Lower leg skin (tissue), 3 donors: Measurements from ENCODE around the gene GRID2IP.

Experiments
- POLR2A ChIP-seq, 2 donors: fragments of 450-650 bp; IDR thresholded peaks; one replicate each; pipeline ENCODE4 v1.6.1; 2016 to 2017; ENCODE audit warnings: antibody characterized with exemption in 2 of 2, mild to moderate bottlenecking in 1 of 2, moderate library complexity in 1 of 2
- TF ChIP-seq, protein P1 (sequence below), 3 donors: fragments of 450-650 bp; IDR thresholded peaks; one replicate each; pipeline ENCODE4 v1.5.1; 2016; ENCODE audit warnings: antibody characterized with exemption in 3 of 3, mild to moderate bottlenecking in 3 of 3, moderate library complexity in 2 of 3

- TF ChIP-seq POLR2A (IDR thresholded peaks at IDR 0.05) = no peak
- TF ChIP-seq, protein P1, sequence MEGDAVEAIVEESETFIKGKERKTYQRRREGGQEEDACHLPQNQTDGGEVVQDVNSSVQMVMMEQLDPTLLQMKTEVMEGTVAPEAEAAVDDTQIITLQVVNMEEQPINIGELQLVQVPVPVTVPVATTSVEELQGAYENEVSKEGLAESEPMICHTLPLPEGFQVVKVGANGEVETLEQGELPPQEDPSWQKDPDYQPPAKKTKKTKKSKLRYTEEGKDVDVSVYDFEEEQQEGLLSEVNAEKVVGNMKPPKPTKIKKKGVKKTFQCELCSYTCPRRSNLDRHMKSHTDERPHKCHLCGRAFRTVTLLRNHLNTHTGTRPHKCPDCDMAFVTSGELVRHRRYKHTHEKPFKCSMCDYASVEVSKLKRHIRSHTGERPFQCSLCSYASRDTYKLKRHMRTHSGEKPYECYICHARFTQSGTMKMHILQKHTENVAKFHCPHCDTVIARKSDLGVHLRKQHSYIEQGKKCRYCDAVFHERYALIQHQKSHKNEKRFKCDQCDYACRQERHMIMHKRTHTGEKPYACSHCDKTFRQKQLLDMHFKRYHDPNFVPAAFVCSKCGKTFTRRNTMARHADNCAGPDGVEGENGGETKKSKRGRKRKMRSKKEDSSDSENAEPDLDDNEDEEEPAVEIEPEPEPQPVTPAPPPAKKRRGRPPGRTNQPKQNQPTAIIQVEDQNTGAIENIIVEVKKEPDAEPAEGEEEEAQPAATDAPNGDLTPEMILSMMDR (IDR thresholded peaks at IDR 0.05) = no peak
These were observed 20.4 kb downstream of the GRID2IP start for GRCh38 chr7:6530626-6531491.
